Measurements from ENCODE around the gene MUC22.
"Not testable (repeated sequence)": the region's sequence is repeated elsewhere in the genome, so short reads cannot be mapped to it uniquely, and the experiment has no call there.

Gene MUC22

GRCh38 chr6:31005249-31006020, 4.8 kb upstream of the MUC22 start:
- TF ChIP-seq CTCF (IDR thresholded peaks at IDR 0.05; ENCODE audit: borderline replicate concordance, control extremely low read depth, extremely low read depth, insufficient read depth, missing control alignments): no peak
- in situ Hi-C loops (cut with MboI; ENCODE audit: low sequenced_read_pairs, unreplicated experiment): no loop called here
- DNase-seq (ENCODE audit: low spot score): no peak

- no peak for DNase-seq (ENCODE audit: low spot score)
- TF ChIP-seq CTCF (IDR thresholded peaks at IDR 0.05; ENCODE audit: borderline replicate concordance, control extremely low read depth, extremely low read depth, insufficient read depth, missing control alignments): no peak
- in situ Hi-C loops (cut with MboI; ENCODE audit: low sequenced_read_pairs, unreplicated experiment): no loop called here
Measured at GRCh38 chr6:31007694-31008093, 2.6 kb upstream of the MUC22 start.

GRCh38 chr6:31008165-31008564, 2.1 kb upstream of the MUC22 start:
- in situ Hi-C loops (cut with MboI; ENCODE audit: low sequenced_read_pairs, unreplicated experiment): no loop called here
- no peak for DNase-seq (ENCODE audit: low spot score)
- TF ChIP-seq CTCF (IDR thresholded peaks at IDR 0.05; ENCODE audit: borderline replicate concordance, control extremely low read depth, extremely low read depth, insufficient read depth, missing control alignments): no peak

- in situ Hi-C loops (cut with MboI; ENCODE audit: low sequenced_read_pairs, unreplicated experiment): no loop called here
Measured at GRCh38 chr6:31009731-31010130, 543 bp upstream of the MUC22 start.

GRCh38 chr6:31011153-31011552, 879 bp downstream of the MUC22 start:
- DNase-seq (ENCODE audit: low spot score): no peak
- in situ Hi-C loops (cut with MboI; ENCODE audit: low sequenced_read_pairs, unreplicated experiment): no loop called here
- TF ChIP-seq CTCF (IDR thresholded peaks at IDR 0.05; ENCODE audit: borderline replicate concordance, control extremely low read depth, extremely low read depth, insufficient read depth, missing control alignments): no peak

More at GRCh38 chr6:31009731-31010130, 543 bp upstream of the MUC22 start:
- DNase-seq (ENCODE audit: low spot score): no peak
- TF ChIP-seq CTCF (IDR thresholded peaks at IDR 0.05; ENCODE audit: borderline replicate concordance, control extremely low read depth, extremely low read depth, insufficient read depth, missing control alignments): no peak

GRCh38 chr6:31016659-31017299, 6.5 kb downstream of the MUC22 start:
- TF ChIP-seq CTCF (IDR thresholded peaks at IDR 0.05; ENCODE audit: borderline replicate concordance, control extremely low read depth, extremely low read depth, insufficient read depth, missing control alignments): no peak
- no peak for DNase-seq (ENCODE audit: low spot score)
- in situ Hi-C loops (cut with MboI; ENCODE audit: low sequenced_read_pairs, unreplicated experiment): no loop called here

GRCh38 chr6:31017436-31017835, 7.2 kb downstream of the MUC22 start:
- in situ Hi-C loops (cut with MboI; ENCODE audit: low sequenced_read_pairs, unreplicated experiment); DNase-seq (ENCODE audit: low spot score): not testable (repeated sequence)

Data from GM13976 (cell line).